Smooth muscle cell of the coronary artery (primary cell): ENCODE results near the gene NECTIN1. TPM values are rescaled to one million over a fixed set of nuclear protein-coding genes. Genes with fewer than 3 reads are reported as not detected.

ENCODE experiments used
- total RNA-seq: library from RNA; depleted of rRNA; stranded (reverse); fragments of >200 nt; gene quantifications from 2 replicates; pipeline ENCODE4 v1.2.3, GENCODE V29; 2014; ENCODE audit warnings: low replicate concordance

The NECTIN1 gene, protein sequence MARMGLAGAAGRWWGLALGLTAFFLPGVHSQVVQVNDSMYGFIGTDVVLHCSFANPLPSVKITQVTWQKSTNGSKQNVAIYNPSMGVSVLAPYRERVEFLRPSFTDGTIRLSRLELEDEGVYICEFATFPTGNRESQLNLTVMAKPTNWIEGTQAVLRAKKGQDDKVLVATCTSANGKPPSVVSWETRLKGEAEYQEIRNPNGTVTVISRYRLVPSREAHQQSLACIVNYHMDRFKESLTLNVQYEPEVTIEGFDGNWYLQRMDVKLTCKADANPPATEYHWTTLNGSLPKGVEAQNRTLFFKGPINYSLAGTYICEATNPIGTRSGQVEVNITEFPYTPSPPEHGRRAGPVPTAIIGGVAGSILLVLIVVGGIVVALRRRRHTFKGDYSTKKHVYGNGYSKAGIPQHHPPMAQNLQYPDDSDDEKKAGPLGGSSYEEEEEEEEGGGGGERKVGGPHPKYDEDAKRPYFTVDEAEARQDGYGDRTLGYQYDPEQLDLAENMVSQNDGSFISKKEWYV
- 2.5 and 2.6 TPM in 2 replicates for total RNA-seq

DNA sequence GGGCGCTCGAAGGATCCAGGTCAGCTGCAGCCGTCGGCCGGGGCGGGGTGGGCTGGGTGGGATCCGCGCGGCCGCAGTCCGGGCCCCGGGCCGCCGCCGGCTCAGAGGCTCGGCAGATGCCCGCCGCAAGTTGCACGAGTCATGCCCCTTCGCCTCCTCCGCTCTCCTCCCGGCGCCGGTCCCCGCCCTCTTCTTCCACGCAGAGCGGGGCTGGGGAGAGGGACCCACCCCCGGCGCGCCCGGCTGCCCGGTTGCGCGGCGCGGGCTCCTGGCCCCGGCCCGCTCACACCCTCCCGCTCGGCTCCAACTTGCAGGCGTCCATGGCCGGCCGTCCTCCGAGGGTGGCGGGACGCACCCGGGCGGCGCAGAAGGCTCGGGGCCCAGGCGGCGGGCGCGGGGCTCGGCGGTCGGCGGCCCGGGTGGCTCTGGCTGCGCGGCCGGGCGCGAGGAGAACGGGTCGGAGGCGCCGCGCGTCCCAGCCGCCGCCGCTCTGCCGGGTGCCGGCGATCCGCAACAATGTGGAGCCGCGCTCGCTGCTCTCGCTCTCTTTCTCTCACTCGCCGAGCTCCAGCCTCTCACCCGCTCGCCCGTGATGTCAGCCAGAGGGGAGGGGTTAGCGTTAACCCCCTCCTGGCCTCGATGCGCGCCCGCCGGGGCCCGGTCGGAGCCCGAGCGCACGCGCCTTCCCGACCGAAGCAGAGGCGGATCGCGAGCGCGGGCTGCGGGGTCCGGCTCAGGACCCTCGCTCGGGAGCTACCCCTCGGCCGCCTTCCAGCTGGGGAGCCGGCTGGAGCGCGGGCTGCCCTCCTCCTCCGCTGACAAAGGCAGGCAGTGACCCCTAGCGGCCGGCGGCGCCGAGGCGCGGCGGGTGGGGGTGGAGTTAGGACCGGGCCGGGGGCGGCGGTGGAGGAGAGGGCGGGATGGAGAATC is at the start of gene NECTIN1:
NECTIN1 (minus strand) TSS at position 550 of the 930 bp plus-strand sequence. CDS start 647 bp downstream, outside the sequence.

